SKM-1 treated with dmso at 0.1 percent for 144 hours (cell line): ENCODE data around the gene ZC3HAV1.
"Not testable (repeated sequence)": the region's sequence is repeated elsewhere in the genome, so short reads cannot be mapped to it uniquely, and the experiment has no call there.

Experiments
- DNase-seq: peaks from one replicate; lab custom pipeline; 2025; ENCODE audit not compliant: unreplicated experiment; lab: John Stamatoyannopoulos, UW

ZC3HAV1 gene

GRCh38 chr7:139026551-139026950 lies 83.0 kb downstream of the ZC3HAV1 start:
- no peak for DNase-seq

- not testable (repeated sequence) for DNase-seq
Measured at GRCh38 chr7:139025861-139026260, 83.7 kb downstream of the ZC3HAV1 start.

DNA sequence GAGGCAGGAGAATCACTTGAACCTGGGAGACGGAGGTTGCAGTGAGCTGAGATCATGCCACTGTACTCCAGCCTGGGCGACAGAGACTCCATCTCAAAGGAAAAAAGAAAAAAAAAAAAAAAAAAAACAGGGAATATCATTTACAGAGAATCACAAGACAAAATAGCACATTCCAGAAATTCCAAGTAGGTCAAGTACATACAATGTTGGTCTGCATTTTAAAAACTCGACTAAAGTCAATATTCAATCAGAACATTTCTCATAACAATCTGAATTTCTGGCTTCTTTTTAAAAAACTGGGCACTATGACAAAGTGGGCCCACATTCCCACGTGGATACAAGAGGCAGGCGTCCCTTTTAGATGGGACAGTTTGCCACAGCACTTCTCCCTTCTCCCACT lies 86.4 kb downstream of the ZC3HAV1 start:
- no peak for DNase-seq

- no peak for DNase-seq
Measured at GRCh38 chr7:139022286-139022685, 87.2 kb downstream of the ZC3HAV1 start.

- DNase-seq = no peak
Measured at GRCh38 chr7:139018910-139019309, 90.6 kb downstream of the ZC3HAV1 start.

DNA sequence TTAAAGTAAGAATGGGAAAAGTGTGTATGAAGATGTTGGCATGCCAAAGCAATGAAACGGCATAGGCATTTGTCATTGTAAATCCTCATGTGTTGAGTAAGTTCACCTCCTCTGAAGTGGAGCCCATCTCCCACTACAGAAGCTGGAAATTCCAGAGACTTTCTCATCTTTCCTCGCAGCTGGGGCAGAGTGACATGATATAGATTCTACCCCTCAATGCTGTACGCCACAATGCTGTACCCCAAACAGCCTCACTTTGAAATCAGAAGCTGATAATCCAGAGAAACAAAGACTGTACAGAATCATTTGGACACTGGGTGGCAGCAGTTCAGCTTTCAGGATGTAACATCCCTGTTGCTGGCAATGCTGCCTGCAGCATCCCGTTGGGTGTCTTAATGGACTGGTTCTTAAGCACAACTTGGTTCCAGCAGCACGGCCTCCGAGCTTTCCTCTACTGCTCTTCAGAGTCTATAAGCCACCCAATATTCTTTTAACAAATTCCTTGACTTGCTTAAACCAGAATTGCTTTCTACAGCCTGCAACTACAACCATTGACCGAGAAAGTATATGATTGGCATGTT lies 92.5 kb downstream of the ZC3HAV1 start:
- peak; percentile 67 for DNase-seq

DNA sequence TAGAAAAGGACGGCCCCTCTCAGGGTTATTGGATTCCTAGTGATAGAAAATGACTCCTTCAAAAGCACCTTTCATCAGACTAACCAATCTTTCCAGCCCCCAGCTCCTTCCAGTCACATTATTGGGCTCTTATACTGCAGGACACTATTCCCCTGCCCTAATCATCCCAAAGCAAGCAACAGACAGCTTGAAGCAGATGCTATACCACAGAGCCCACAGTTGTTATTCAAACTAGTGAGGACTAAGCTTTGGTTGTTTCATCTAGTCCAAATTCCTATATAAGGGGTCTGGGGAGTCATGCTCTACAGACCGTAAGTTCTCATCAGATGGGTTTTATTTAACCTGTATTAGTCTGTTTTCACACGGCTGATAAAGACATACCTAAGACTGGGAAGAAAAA lies 98.1 kb downstream of the ZC3HAV1 start:
- DNase-seq = no peak

- no peak for DNase-seq
Measured at GRCh38 chr7:139004321-139005090, 105.0 kb downstream of the ZC3HAV1 start.

- DNase-seq = no peak
Measured at GRCh38 chr7:138999414-138999813, 110.1 kb downstream of the ZC3HAV1 start.
